Activated T-cell treated with anti-CD3 and anti-CD28 coated beads, Interleukin-2, amount 50 U/mL, for 24 hours (primary cell): ENCODE data around the gene SFSWAP.

Source experiments
- DNase-seq: peaks from one replicate; pipeline ENCODE4 v3.0.0-alpha.2; 2020
- H3K27ac Mint-ChIP-seq: 2 replicates; pipeline ENCODE4 v1.8.0; 2020; ENCODE audit warnings: mild to moderate bottlenecking, mixed read lengths
- H3K27me3 Mint-ChIP-seq: 2 replicates; pipeline ENCODE4 v1.8.0; 2020; ENCODE audit warnings: mixed read lengths
- H3K36me3 Mint-ChIP-seq: 2 replicates; pipeline ENCODE4 v1.8.0; 2020; ENCODE audit warnings: low read depth, mixed read lengths
- H3K4me1 Mint-ChIP-seq: 2 replicates; pipeline ENCODE4 v1.8.0; 2020; ENCODE audit warnings: low read depth, mixed read lengths
- H3K4me3 Mint-ChIP-seq: 2 replicates; pipeline ENCODE4 v1.8.0; 2020; ENCODE audit warnings: mild to moderate bottlenecking, moderate library complexity, mixed read lengths
- H3K9me3 Mint-ChIP-seq: 2 replicates; pipeline ENCODE4 v1.8.0; 2020; ENCODE audit warnings: mixed read lengths

Gene SFSWAP

DNA sequence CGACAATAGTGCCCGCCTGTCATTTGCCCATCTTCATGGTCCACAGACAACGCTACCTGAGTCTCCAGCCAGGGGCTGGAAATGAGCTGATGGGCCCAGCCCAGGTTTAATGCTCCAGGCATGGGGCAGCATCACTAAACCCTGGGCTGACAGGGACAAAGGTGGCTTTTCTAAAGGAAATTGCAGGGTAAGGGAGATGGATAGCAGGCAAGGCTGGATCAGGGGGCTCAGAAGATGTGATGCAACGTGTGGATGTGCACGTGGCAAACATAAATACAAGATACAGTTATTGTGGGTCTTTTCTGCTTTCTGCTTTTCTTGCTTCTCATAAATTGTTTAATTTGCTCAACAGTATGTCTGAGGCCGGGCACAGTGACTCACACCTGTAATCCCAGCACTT is 113.6 kb downstream of the SFSWAP start:
- H3K27me3 Mint-ChIP-seq = peaks cover 36% of the 10 kb centered on the region
- no peaks in the 10 kb centered on the region for H3K36me3 Mint-ChIP-seq
- no peak overlapping the region for H3K4me3 Mint-ChIP-seq
- peaks cover 6% of the 10 kb centered on the region for H3K4me1 Mint-ChIP-seq
- no peak for DNase-seq
- no peak overlapping the region for H3K27ac Mint-ChIP-seq
- H3K9me3 Mint-ChIP-seq = no peaks in the 10 kb centered on the region

DNA sequence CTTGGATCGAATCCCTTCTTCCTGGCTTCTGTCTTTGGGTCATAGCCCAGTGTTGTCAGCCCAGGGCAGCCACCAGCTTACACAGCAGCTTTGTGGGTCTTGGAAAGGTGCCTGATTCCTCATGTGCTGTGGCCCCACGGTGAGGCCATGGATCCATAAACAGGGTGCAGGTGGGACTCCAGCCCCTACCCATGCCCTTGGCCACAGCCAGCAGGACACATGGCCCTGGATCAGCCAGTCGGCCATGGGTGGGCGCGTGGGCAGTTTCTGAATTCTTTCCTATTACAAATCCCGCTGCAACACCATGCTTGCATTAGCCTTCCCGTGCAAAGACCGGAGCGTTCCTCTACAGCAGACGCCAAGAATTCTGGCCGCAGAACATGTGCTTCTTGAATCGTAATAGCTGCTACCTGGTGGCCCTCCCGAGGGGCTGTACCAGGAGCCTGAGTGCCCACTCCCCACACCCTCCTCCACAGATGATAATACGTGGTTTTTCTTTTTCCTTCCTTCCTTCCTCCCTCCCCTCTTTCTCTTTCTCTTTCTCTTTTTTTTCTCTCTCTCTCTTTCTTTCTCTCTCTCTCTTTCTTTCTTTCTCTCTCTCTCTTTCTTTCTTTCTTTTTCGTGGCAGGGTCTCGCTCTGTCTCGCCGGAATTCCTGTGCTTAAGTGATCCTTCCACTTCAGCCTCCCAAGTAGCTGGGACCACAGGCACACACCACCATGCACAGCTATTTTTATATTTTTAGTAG is 114.4 kb downstream of the SFSWAP start:
- Mint-ChIP-seq H3K27me3 (peaks cover 41% of the 10 kb centered on the region), H3K4me1 (peaks cover 7% of the 10 kb centered on the region), H3K9me3 (no peaks in the 10 kb centered on the region), H3K27ac (no peak overlapping the region), H3K4me3 (no peak overlapping the region), H3K36me3 (no peaks in the 10 kb centered on the region)
- no peak for DNase-seq

DNA sequence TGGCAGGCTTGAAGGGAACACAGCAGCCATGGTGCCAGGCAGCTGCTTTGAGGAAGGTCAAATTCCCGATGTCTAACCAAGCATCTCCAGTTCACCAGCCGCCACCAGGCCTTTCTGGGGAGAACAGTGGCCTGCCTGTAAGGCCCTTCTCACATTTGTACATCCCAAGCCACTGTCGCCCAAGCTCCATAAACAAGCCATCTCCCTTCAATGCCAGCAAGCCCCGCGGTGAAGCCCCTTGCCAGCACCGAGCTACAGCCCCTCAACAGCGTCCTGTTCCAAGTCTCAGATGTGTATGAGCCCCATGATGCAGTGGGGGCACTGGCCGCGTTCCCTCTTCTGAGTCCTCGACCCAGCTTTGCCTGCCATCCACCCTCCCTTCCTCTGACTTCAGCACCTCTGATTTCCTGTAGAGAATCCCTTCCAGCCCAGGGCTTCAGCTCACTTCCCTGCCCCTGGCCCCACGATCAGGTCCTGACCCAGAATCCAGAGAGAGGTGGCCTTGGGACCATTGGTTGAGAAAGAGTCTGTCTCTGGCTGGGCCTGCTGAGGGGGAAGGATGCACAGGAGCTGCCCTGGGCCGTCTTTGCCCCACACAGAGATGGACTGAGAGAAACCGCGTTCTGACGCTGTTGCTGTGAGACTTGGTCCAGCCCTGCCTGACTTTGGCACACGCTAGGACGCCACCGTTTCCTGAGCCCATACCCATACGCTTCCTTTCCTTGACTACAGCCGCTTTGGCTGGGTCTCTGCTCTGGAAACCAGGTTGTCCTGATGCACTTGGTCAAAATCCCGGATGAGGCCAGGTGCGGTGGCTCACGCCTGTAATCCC is 115.4 kb downstream of the SFSWAP start:
- no peak overlapping the region for H3K27ac Mint-ChIP-seq
- DNase-seq = no peak
- peaks cover 47% of the 10 kb centered on the region for H3K27me3 Mint-ChIP-seq
- H3K9me3 Mint-ChIP-seq = no peaks in the 10 kb centered on the region
- no peaks in the 10 kb centered on the region for H3K36me3 Mint-ChIP-seq
- H3K4me1 Mint-ChIP-seq = peaks cover 13% of the 10 kb centered on the region
- H3K4me3 Mint-ChIP-seq = no peak overlapping the region

DNA sequence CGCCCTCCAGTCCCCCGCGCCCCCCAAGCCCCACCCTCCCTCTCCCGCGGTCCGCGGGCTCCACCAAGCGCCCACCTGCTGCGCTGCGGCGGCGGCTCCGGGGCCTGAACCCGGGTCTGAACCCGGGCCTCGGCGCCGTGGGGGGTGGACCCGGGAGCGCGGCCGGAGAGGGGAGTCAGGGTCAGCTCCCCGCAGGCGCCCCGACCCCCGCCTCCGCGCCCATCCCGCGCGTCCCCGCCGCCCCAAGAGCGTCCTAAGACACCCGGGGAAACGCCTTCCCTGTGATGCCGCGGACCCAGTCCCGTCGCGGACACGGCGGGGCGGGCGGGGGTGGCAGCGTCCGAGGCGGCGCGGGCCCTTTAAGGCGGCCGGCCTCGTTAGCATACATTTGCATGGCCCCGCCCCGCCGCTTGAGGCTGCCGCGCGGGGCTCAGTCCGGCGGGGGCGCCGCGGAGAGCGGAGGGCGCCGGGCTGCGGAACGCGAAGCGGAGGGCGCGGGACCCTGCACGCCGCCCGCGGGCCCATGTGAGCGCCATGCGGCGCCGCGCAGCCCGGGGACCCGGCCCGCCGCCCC is 117.2 kb downstream of the SFSWAP start, which contains the start of gene MMP17:
TSS of gene MMP17 (plus strand) at position 433 of the 574 bp plus-strand sequence. CDS start at position 535, 102 bp downstream.
- no peaks in the 10 kb centered on the region for H3K36me3 Mint-ChIP-seq

DNA sequence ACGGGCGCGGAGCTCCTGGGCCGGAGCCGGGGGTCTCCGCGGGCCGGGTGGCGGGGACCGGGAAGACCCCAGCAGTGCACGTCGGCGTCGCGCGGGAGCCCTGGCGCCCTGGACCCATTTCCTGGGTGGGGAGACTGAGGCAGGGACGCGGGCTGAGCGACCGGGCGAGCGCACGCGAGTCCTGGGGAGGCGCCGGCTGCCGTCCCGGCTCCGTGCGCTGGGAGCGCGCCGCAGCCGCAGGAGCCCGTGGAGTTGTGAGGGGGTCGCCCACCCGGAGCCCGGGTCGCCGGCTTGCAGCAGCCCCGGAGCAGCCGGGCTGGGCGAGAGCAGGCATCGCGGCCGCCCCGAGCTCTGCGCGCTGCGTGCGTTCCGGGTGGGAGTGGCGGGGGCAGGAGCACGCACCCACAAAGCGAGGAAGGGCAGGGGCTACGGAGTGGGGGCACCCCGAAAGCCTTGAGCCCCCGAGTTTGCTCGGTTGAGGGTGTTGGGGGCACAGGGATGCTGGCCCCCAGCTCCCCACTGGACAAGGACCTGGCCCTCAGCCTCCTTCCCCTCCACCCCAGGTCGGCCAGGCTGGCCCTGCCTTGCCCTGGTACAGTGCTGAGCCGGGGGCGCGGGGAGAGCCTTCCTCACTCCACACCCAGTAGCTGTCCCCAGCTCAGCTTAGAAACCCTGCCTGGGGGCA is 117.9 kb downstream of the SFSWAP start:
- Mint-ChIP-seq H3K4me1 (peaks cover 14% of the 10 kb centered on the region), H3K27ac (no peak overlapping the region), H3K4me3 (peak overlapping the region; percentile 55), H3K36me3 (no peaks in the 10 kb centered on the region), H3K27me3 (peaks cover 64% of the 10 kb centered on the region), H3K9me3 (no peaks in the 10 kb centered on the region)
- peak; percentile 57 for DNase-seq

More for the DNA sequence above, 117.2 kb downstream of the SFSWAP start, which contains the start of gene MMP17:
- H3K27me3 Mint-ChIP-seq = peaks cover 58% of the 10 kb centered on the region
- DNase-seq = peak; percentile 51
- H3K9me3 Mint-ChIP-seq = no peaks in the 10 kb centered on the region
- H3K4me3 Mint-ChIP-seq = peak within 1 kb of the TSS; percentile 55
- H3K4me1 Mint-ChIP-seq = peaks cover 14% of the 10 kb centered on the region
- H3K27ac Mint-ChIP-seq = no peak within 1 kb of the TSS

DNA sequence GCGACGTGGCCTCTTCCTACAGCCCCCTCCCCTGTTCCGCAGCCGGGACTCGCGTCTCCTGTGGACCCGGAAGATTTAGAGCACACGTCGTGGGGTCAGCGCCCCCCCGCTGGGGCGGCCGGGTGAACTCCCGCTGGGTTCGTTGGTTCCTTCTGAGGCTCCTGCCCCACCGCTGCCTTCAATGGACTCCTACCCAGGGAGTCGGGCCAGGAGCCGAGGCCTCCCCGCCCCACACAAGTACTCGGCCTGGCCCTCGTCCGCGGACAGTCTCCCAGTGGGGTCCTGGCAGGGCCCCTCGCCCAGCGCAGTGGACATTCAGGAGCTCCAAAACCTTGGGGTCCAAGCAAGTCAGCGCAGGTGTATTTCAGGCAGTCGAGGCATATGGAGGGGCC is 118.5 kb downstream of the SFSWAP start:
- H3K27ac Mint-ChIP-seq = no peak overlapping the region
- no peak for DNase-seq
- no peaks in the 10 kb centered on the region for H3K36me3 Mint-ChIP-seq
- H3K27me3 Mint-ChIP-seq = peaks cover 63% of the 10 kb centered on the region
- H3K9me3 Mint-ChIP-seq = no peaks in the 10 kb centered on the region
- peak overlapping the region; percentile 55 for H3K4me3 Mint-ChIP-seq
- H3K4me1 Mint-ChIP-seq = peaks cover 14% of the 10 kb centered on the region

DNA sequence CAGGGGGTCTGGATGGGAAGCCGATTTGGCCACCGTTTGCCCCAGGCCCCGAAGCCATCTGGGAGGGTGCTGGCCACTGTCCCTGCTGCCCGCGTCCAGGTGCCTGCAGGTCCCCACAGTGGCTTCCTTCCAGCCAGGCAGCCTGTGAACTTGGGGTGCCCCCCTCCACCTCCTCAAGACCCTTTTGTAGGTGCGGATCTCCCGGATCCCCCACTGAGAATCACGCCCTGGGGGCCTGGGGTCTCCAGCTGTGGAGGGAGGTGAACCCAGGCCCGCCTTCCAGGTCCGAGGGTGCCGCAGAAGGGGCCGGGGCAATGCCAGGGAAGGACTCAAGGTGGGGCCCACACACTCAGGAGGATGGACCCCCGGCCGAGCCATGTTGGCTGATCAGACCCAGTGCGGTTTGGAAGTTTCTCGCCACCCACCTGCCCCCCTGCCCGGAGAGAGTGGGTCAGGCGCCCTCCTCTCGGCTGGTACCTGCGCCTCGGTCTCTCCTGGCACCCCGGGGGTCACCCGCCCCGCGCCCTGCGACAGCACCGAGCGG is 119.0 kb downstream of the SFSWAP start:
- H3K27me3 Mint-ChIP-seq = peaks cover 60% of the 10 kb centered on the region
- peaks cover 14% of the 10 kb centered on the region for H3K4me1 Mint-ChIP-seq
- no peak overlapping the region for H3K4me3 Mint-ChIP-seq
- peak; percentile 39 for DNase-seq
- no peaks in the 10 kb centered on the region for H3K36me3 Mint-ChIP-seq
- H3K9me3 Mint-ChIP-seq = no peaks in the 10 kb centered on the region
- no peak overlapping the region for H3K27ac Mint-ChIP-seq

DNA sequence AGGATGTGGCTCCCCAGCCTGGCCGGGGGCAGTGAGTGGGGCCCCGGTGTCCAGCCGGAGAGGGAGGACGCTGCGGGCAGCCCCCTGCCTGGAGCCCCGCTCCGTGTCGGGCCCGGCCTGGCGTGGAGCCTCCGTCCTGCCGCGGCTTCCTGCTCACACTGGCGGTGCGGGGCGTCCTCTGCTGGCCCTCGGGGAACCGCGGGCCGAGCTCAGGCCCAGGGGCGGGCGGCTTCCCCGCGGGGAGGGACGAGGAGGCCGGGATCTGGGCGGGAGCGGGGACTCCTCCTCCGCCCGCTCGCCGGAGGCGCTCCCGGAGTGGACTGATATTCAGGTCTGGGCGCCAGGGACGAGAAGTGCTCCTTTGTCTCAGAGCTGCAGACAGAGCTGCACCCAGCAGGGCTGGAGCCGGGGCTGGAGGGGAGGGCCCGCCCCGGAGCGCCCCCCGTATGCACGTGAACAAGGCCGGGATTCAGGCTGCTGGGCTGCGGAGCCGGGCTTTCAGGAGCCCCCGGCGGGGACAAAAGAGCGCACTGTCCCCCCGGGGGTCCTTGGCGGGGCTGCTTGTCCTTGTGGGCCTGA is 119.5 kb downstream of the SFSWAP start:
- Mint-ChIP-seq H3K36me3 (no peaks in the 10 kb centered on the region), H3K27ac (no peak overlapping the region), H3K27me3 (peaks cover 55% of the 10 kb centered on the region), H3K9me3 (no peaks in the 10 kb centered on the region), H3K4me1 (peaks cover 14% of the 10 kb centered on the region), H3K4me3 (peak overlapping the region; percentile 60)
- peak; percentile 60 for DNase-seq

DNA sequence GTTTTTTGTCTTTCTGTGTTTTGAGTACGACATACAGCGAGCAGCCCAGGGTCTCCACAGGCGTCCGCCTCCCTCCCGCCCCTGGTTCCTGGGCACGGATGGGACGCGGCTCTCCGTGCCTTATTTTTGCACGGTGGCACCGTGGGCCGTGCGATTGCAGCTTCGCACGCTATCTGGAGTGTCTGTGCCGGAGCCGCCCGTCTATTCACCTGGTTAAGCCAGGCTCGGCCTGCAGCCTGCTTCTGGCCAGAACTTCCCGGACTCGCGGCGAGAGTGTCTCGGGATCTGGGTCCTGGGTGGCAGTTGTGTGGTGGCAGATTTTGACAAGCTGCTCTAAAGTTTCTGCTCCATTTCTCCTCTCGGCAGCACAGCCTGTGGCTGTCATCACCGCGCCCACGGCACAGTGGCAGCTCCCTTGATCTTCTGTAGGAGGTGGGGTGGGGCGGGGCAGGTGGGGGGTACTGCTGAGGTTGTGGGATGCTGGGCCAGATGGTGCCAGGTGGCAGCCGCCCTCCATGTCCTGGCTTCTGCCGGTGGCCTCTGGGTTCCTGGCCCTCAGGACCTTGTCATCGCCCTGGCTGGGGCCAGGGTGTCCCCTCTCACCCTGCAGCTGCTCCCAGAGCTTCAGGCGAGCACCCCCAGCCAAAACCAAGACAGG is 120.2 kb downstream of the SFSWAP start:
- Mint-ChIP-seq H3K4me3 (peak overlapping the region; percentile 60), H3K9me3 (no peaks in the 10 kb centered on the region), H3K4me1 (peaks cover 14% of the 10 kb centered on the region), H3K27me3 (peaks cover 49% of the 10 kb centered on the region), H3K27ac (no peak overlapping the region), H3K36me3 (no peaks in the 10 kb centered on the region)
- peak; percentile 55 for DNase-seq

DNA sequence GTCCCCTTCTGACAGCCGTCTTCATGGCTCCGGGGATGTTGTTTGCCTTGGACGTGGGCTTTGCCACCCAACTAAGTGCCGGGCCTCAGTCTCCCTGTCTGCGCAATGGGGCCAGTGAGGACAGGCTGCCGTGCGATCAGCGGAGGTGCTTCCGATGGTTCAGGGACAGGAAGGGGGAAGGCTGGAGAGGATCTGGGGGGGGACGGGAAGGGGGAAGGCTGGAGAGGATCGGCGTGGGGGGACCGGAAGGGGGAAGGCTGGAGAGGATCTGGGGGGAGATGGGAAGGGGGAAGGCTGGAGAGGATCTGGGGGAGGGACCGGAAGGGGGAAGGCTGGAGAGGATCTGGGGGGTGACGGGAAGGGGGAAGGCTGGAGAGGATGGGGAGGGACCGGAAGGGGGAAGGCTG is 120.7 kb downstream of the SFSWAP start:
- no peak overlapping the region for H3K4me3 Mint-ChIP-seq
- H3K4me1 Mint-ChIP-seq = peaks cover 14% of the 10 kb centered on the region
- no peak overlapping the region for H3K27ac Mint-ChIP-seq
- H3K36me3 Mint-ChIP-seq = no peaks in the 10 kb centered on the region
- H3K27me3 Mint-ChIP-seq = peaks cover 43% of the 10 kb centered on the region
- no peaks in the 10 kb centered on the region for H3K9me3 Mint-ChIP-seq
- DNase-seq = no peak

DNA sequence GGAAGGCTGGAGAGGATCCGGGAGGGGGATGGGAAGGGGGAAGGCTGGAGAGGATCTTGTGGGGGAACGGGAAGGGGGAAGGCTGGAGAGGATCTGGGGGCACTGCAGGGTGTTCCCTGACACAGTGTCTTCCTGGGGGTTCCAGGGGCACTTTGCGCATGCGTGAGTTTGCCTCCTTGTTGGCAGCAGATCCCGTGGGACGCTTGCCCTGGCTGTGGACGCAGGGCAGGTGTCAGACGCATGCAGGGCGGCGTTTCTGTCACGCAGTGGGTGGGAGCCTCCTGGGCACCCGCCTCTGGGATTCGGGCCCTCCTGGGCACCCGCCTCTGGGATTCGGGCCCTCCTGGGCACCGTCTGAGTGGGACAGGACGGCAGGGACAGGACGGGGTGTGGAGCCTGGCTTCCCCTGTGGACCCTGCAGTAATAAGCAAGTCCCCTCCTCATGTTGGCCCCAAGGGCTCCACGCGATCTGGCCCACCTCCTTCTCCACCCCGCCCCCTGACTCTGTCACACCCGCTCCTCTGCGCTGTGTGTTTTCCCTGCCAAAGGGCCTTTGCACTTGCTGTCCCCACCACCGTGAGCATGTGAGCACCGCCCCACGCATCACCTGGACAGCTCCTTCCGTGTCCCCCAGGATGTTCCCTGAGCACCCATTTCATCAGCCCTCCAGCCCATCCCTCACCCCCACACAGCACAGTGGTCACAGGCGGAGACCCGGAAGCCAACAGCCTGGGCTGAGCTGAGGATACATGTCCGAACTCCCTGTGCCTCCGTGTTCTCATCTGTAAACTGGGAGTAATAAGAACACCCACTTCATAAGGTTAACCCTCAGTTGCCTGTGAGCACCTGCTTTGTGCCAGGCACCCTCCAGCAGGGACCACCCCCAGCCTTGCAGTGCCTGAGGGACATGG is 121.7 kb downstream of the SFSWAP start:
- H3K4me1 Mint-ChIP-seq = peaks cover 13% of the 10 kb centered on the region
- peaks cover 35% of the 10 kb centered on the region for H3K27me3 Mint-ChIP-seq
- H3K27ac Mint-ChIP-seq = no peak overlapping the region
- H3K36me3 Mint-ChIP-seq = no peaks in the 10 kb centered on the region
- no peak overlapping the region for H3K4me3 Mint-ChIP-seq
- DNase-seq = no peak
- H3K9me3 Mint-ChIP-seq = no peaks in the 10 kb centered on the region

DNA sequence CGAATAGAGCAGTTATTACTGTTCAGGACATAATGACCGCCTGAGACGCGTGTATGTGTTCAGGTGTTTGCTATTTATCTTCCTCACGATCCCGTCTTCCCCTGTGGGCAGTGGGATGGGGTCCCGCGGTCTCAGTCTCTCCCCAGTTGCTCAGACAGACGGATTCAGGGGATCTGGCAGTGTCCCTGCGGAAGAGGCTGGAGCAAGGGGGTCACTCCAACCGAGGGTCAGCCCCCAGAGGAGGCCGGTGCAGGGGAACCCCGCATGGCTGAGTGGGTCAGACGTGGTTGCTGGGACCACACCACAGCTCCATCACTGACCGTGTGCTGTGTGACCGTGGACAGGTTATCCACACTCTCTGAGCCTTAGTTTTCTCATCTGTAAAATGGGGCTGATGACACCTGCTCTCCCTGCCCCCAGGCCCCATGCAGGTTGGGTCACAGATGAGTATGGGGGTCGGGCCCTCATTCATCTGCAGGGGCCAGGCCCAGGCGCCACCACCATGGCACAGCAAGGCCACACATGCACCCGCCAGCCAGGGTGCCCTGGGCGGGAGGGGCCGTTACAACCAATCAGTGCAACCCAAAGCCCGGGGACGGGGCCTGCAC is 122.5 kb downstream of the SFSWAP start:
- Mint-ChIP-seq H3K27ac (no peak overlapping the region), H3K36me3 (no peaks in the 10 kb centered on the region), H3K9me3 (no peaks in the 10 kb centered on the region)

More for the DNA sequence above, 122.5 kb downstream of the SFSWAP start:
- Mint-ChIP-seq H3K4me1 (peaks cover 12% of the 10 kb centered on the region), H3K27me3 (peaks cover 33% of the 10 kb centered on the region), H3K4me3 (no peak overlapping the region)
- no peak for DNase-seq
